Measurements from ENCODE around the gene ANO6. TPM values are rescaled to one million over a fixed set of nuclear protein-coding genes. Genes with fewer than 3 reads are reported as not detected.
"Not testable (repeated sequence)": the region's sequence is repeated elsewhere in the genome, so short reads cannot be mapped to it uniquely, and the experiment has no call there.

ANO6 gene
- total RNA-seq, 3 donors from 2014 or later (not counting 1 experiment from before 2014, with no cell fraction given), result 26.6 to 31.0 (median 30.4) TPM

- WGBS (ENCODE audit: insufficient coverage), result 100% methylated on average over 3 of the region's 3 CpGs
- Histone ChIP-seq H3K27me3 (ENCODE audit: control insufficient read depth, insufficient read depth, low read length) (no peaks in the 10 kb centered on the region), H3K4me1 (ENCODE audit: control insufficient read depth, insufficient read depth, low read length) (peaks cover 10% of the 10 kb centered on the region), H3K27ac (ENCODE audit: low read length) (no peak overlapping the region), H3K36me3 (ENCODE audit: control insufficient read depth, insufficient read depth, low read length) (no peaks in the 10 kb centered on the region), H3K9me3 (ENCODE audit: control insufficient read depth, insufficient read depth, low read length) (no peaks in the 10 kb centered on the region), H3K4me3 (ENCODE audit: low read length) (no peak overlapping the region)
- DNase-seq (no peak), ATAC-seq (no peak)
- Mint-ChIP-seq H3K4me3 (no peak overlapping the region), H3K9me3 (no peaks in the 10 kb centered on the region), H3K27me3 (ENCODE audit: low read depth in 2 of 2) (no peaks in the 10 kb centered on the region), H3K4me1 (peaks cover 28 to 38% of the 10 kb centered on the region in 2 donors), H3K27ac (no peak overlapping the region), H3K36me3 (no peaks in the 10 kb centered on the region)
- TF ChIP-seq CTCF (IDR thresholded peaks at IDR 0.05), result no peak
- intact Hi-C loops (cut with micrococcal nuclease), result no loop called here
These were observed 43.8 kb downstream of the ANO6 start for GRCh38 chr12:45259675-45260074.

GRCh38 chr12:45260104-45260815 is 44.4 kb downstream of the ANO6 start:
- no peak for ATAC-seq
- Histone ChIP-seq H3K4me3 (ENCODE audit: low read length) (no peak overlapping the region), H3K27me3 (ENCODE audit: control insufficient read depth, insufficient read depth, low read length) (no peaks in the 10 kb centered on the region), H3K27ac (ENCODE audit: low read length) (no peak overlapping the region), H3K9me3 (ENCODE audit: control insufficient read depth, insufficient read depth, low read length) (no peaks in the 10 kb centered on the region), H3K36me3 (ENCODE audit: control insufficient read depth, insufficient read depth, low read length) (no peaks in the 10 kb centered on the region), H3K4me1 (ENCODE audit: control insufficient read depth, insufficient read depth, low read length) (peaks cover 10% of the 10 kb centered on the region)
- DNase-seq, result no peak
- no peaks in the 10 kb centered on the region for H3K27me3 Mint-ChIP-seq (ENCODE audit: low read depth in 2 of 2)
- peaks cover 29 to 41% of the 10 kb centered on the region in 2 donors for H3K4me1 Mint-ChIP-seq
- no peak for TF ChIP-seq CTCF (IDR thresholded peaks at IDR 0.05)
- no peaks in the 10 kb centered on the region for H3K9me3 Mint-ChIP-seq
- no peak overlapping the region for H3K4me3 Mint-ChIP-seq
- WGBS (ENCODE audit: insufficient coverage), result 84% methylated on average over 4 of the region's 5 CpGs
- intact Hi-C loops (cut with micrococcal nuclease), result no loop called here
- H3K27ac Mint-ChIP-seq, result no peak overlapping the region
- no peaks in the 10 kb centered on the region for H3K36me3 Mint-ChIP-seq

GRCh38 chr12:45260854-45261253 is 45.0 kb downstream of the ANO6 start:
- Histone ChIP-seq H3K27me3 (ENCODE audit: control insufficient read depth, insufficient read depth, low read length) (no peaks in the 10 kb centered on the region), H3K4me1 (ENCODE audit: control insufficient read depth, insufficient read depth, low read length) (peaks cover 10% of the 10 kb centered on the region), H3K27ac (ENCODE audit: low read length) (no peak overlapping the region), H3K36me3 (ENCODE audit: control insufficient read depth, insufficient read depth, low read length) (no peaks in the 10 kb centered on the region), H3K4me3 (ENCODE audit: low read length) (no peak overlapping the region), H3K9me3 (ENCODE audit: control insufficient read depth, insufficient read depth, low read length) (no peaks in the 10 kb centered on the region)
- DNase-seq, result no peak
- intact Hi-C loops (cut with micrococcal nuclease), result no loop called here
- H3K36me3 Mint-ChIP-seq, result no peaks in the 10 kb centered on the region
- no peak overlapping the region for H3K4me3 Mint-ChIP-seq
- H3K9me3 Mint-ChIP-seq, result no peaks in the 10 kb centered on the region
- no peaks in the 10 kb centered on the region for H3K27me3 Mint-ChIP-seq (ENCODE audit: low read depth in 2 of 2)
- peaks cover 35 to 46% of the 10 kb centered on the region in 2 donors for H3K4me1 Mint-ChIP-seq
- H3K27ac Mint-ChIP-seq, result no peak overlapping the region
- ATAC-seq, result no peak
- WGBS (ENCODE audit: insufficient coverage), result 97% methylated on average over 4 of the region's 4 CpGs
- no peak for TF ChIP-seq CTCF (IDR thresholded peaks at IDR 0.05)

- H3K4me3 ChIP-seq (ENCODE audit: low read length); H3K9me3 ChIP-seq (ENCODE audit: control insufficient read depth, insufficient read depth, low read length); H3K9me3 Mint-ChIP-seq; H3K4me1 ChIP-seq (ENCODE audit: control insufficient read depth, insufficient read depth, low read length); H3K36me3 ChIP-seq (ENCODE audit: control insufficient read depth, insufficient read depth, low read length); H3K27ac ChIP-seq (ENCODE audit: low read length); H3K4me3 Mint-ChIP-seq; intact Hi-C loops (cut with micrococcal nuclease); ATAC-seq; H3K36me3 Mint-ChIP-seq; DNase-seq; H3K27me3 ChIP-seq (ENCODE audit: control insufficient read depth, insufficient read depth, low read length); H3K27me3 Mint-ChIP-seq (ENCODE audit: low read depth in 2 of 2); H3K27ac Mint-ChIP-seq: not testable (repeated sequence)
- H3K4me1 Mint-ChIP-seq, result peaks cover 42 to 55% of the 10 kb centered on the region in 2 donors
- 98% methylated on average over 7 of the region's 8 CpGs for WGBS (ENCODE audit: insufficient coverage)
These were observed 46.3 kb downstream of the ANO6 start for GRCh38 chr12:45262185-45262584.
